ENCODE results near the gene RBM4B. TPM values are rescaled to one million over a fixed set of nuclear protein-coding genes. Genes with fewer than 3 reads are reported as not detected.

Gene RBM4B
- total RNA-seq, 6 donors from 2014 or later, result 7.3 to 27.2 (median 13.9) TPM

GRCh38 chr11:66707486-66707885 is 29.8 kb upstream of the RBM4B start:
- H3K27ac ChIP-seq, result no peak overlapping the region
- ATAC-seq (ENCODE audit: low FRiP score in 2 of 2), result peak in 1 of 2 donors; percentile 3
- no peaks in the 10 kb centered on the region for H3K9me3 ChIP-seq
- H3K27me3 ChIP-seq, result no peaks in the 10 kb centered on the region
- WGBS, 2 donors, result 96 to 97% methylated on average over 25 to 26 of the region's 26 CpGs
- H3K4me1 ChIP-seq, result no peaks in the 10 kb centered on the region
- H3K4me3 ChIP-seq, result no peak overlapping the region
- H3K36me3 ChIP-seq, result no peaks in the 10 kb centered on the region
- TF ChIP-seq POLR2A (IDR thresholded peaks at IDR 0.05) (no peak), POLR2AphosphoS5 (IDR thresholded peaks at IDR 0.05) (no peak)
- TF ChIP-seq, protein P1, sequence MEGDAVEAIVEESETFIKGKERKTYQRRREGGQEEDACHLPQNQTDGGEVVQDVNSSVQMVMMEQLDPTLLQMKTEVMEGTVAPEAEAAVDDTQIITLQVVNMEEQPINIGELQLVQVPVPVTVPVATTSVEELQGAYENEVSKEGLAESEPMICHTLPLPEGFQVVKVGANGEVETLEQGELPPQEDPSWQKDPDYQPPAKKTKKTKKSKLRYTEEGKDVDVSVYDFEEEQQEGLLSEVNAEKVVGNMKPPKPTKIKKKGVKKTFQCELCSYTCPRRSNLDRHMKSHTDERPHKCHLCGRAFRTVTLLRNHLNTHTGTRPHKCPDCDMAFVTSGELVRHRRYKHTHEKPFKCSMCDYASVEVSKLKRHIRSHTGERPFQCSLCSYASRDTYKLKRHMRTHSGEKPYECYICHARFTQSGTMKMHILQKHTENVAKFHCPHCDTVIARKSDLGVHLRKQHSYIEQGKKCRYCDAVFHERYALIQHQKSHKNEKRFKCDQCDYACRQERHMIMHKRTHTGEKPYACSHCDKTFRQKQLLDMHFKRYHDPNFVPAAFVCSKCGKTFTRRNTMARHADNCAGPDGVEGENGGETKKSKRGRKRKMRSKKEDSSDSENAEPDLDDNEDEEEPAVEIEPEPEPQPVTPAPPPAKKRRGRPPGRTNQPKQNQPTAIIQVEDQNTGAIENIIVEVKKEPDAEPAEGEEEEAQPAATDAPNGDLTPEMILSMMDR (IDR thresholded peaks at IDR 0.05), result no peak
- peak in 1 of 2 donors; percentile 75 for DNase-seq

GRCh38 chr11:66706989-66707388 is 29.3 kb upstream of the RBM4B start:
- no peaks in the 10 kb centered on the region for H3K4me1 ChIP-seq
- no peak overlapping the region for H3K27ac ChIP-seq
- ATAC-seq (ENCODE audit: low FRiP score in 2 of 2) (no peak), DNase-seq (no peak)
- TF ChIP-seq EP300 (IDR thresholded peaks at IDR 0.05) (no peak), POLR2A (IDR thresholded peaks at IDR 0.05) (no peak), POLR2AphosphoS5 (IDR thresholded peaks at IDR 0.05) (no peak)
- TF ChIP-seq, protein P1 (IDR thresholded peaks at IDR 0.05), result no peak
- H3K4me3 ChIP-seq, result no peak overlapping the region
- no peaks in the 10 kb centered on the region for H3K36me3 ChIP-seq
- H3K9me3 ChIP-seq, result no peaks in the 10 kb centered on the region
- no peaks in the 10 kb centered on the region for H3K27me3 ChIP-seq
- 90% methylated on average over 9 of the region's 9 CpGs for WGBS, 2 donors

- peak in 1 of 2 donors; percentile 69 for DNase-seq
- Histone ChIP-seq H3K4me3 (no peak overlapping the region), H3K36me3 (no peaks in the 10 kb centered on the region), H3K9me3 (no peaks in the 10 kb centered on the region), H3K27me3 (no peaks in the 10 kb centered on the region), H3K4me1 (no peaks in the 10 kb centered on the region), H3K27ac (no peak overlapping the region)
- ATAC-seq (ENCODE audit: low FRiP score in 2 of 2), result no peak
- WGBS, 2 donors, result 92 to 94% methylated on average over 26 of the region's 26 CpGs
- TF ChIP-seq EP300 (IDR thresholded peaks at IDR 0.05), result no peak
- TF ChIP-seq, protein P1 (IDR thresholded peaks at IDR 0.05), result no peak
- TF ChIP-seq POLR2AphosphoS5 (IDR thresholded peaks at IDR 0.05), result no peak
- TF ChIP-seq POLR2A (IDR thresholded peaks at IDR 0.05), result no peak
Observed at GRCh38 chr11:66705587-66706335, 28.1 kb upstream of the RBM4B start.

- ATAC-seq (ENCODE audit: low FRiP score in 2 of 2) (peak in 1 of 2 donors; percentile 25), DNase-seq (peak in 1 of 2 donors; percentile 81)
- TF ChIP-seq POLR2AphosphoS5 (IDR thresholded peaks at IDR 0.05) (no peak), POLR2A (IDR thresholded peaks at IDR 0.05) (no peak), EP300 (IDR thresholded peaks at IDR 0.05) (no peak)
- TF ChIP-seq, protein P1 (IDR thresholded peaks at IDR 0.05), result no peak
- H3K27ac ChIP-seq, result no peak overlapping the region
- H3K4me3 ChIP-seq, result no peak overlapping the region
- no peaks in the 10 kb centered on the region for H3K4me1 ChIP-seq
- 80 to 97% methylated on average over 2 to 17 of the region's 46 CpGs for WGBS, 2 donors
- H3K36me3 ChIP-seq, result no peaks in the 10 kb centered on the region
- no peaks in the 10 kb centered on the region for H3K9me3 ChIP-seq
- H3K27me3 ChIP-seq, result no peaks in the 10 kb centered on the region
Observed at GRCh38 chr11:66704659-66705360, 27.1 kb upstream of the RBM4B start.

All from upper lobe of left lung (tissue), 6 donors.